ENCODE measurements around the gene RASAL2. TPM values are rescaled to one million over a fixed set of nuclear protein-coding genes. Genes with fewer than 3 reads are reported as not detected.
A peak's percentile ranks its signal among the peaks of the same experiment; 100 is the strongest.
"Not testable (repeated sequence)": the region's sequence is repeated elsewhere in the genome, so short reads cannot be mapped to it uniquely, and the experiment has no call there.

The RASAL2 gene
- total RNA-seq, 1 experiment from 2014 or later: 56.9 TPM

DNA sequence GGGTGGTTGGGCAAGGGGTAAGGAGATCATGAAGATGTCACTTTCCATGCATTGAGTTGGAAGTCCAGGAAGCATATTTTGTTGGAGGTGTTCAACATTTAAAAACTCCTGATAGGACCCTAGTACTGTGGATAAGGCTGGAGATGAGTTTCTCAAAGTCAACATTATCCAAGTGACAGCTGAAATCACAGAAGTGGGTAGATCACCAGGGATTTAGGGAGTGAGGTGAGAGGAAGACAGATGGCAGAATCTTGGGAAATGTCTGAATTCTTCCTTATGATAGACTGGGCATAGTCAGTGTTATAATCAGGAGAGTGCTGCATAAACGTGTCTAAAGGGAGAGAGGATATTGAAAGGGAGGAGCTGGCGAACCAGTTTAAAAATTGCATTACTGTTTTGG is 5.3 kb upstream of the RASAL2 start:
- ChIA-PET CTCF (interaction anchor here (0.6 to 2.4 kb wide), 11 partner anchors 20 to 1205 kb away, joined by 3 to 10 read pairs (median 3); partner anchors contain the start of gene SOAT1), POLR2A (interaction anchor here (0.7 to 1.0 kb wide), 4 partner anchors 13 to 34 kb away, joined by 3 read pairs; no protein-coding TSS in a partner anchor)
- Mint-ChIP-seq H3K27ac (ENCODE audit: low read depth, unreplicated experiment) (no peak overlapping the region), H3K36me3 (ENCODE audit: insufficient read depth, unreplicated experiment) (no peaks in the 10 kb centered on the region), H3K4me3 (ENCODE audit: unreplicated experiment) (no peak overlapping the region), H3K27me3 (ENCODE audit: insufficient read depth, unreplicated experiment) (no peaks in the 10 kb centered on the region), H3K4me1 (ENCODE audit: insufficient read depth, unreplicated experiment) (no peaks in the 10 kb centered on the region), H3K9me3 (ENCODE audit: unreplicated experiment) (no peaks in the 10 kb centered on the region)
- DNase-seq (ENCODE audit: unreplicated experiment): no peak
- intact Hi-C loops (cut with micrococcal nuclease): no loop called here
- TF ChIP-seq, protein P1, sequence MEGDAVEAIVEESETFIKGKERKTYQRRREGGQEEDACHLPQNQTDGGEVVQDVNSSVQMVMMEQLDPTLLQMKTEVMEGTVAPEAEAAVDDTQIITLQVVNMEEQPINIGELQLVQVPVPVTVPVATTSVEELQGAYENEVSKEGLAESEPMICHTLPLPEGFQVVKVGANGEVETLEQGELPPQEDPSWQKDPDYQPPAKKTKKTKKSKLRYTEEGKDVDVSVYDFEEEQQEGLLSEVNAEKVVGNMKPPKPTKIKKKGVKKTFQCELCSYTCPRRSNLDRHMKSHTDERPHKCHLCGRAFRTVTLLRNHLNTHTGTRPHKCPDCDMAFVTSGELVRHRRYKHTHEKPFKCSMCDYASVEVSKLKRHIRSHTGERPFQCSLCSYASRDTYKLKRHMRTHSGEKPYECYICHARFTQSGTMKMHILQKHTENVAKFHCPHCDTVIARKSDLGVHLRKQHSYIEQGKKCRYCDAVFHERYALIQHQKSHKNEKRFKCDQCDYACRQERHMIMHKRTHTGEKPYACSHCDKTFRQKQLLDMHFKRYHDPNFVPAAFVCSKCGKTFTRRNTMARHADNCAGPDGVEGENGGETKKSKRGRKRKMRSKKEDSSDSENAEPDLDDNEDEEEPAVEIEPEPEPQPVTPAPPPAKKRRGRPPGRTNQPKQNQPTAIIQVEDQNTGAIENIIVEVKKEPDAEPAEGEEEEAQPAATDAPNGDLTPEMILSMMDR (IDR thresholded peaks at IDR 0.05; ENCODE audit: unreplicated experiment): no peak
- no TSS peak for BruUV-seq (replicated peaks)

DNA sequence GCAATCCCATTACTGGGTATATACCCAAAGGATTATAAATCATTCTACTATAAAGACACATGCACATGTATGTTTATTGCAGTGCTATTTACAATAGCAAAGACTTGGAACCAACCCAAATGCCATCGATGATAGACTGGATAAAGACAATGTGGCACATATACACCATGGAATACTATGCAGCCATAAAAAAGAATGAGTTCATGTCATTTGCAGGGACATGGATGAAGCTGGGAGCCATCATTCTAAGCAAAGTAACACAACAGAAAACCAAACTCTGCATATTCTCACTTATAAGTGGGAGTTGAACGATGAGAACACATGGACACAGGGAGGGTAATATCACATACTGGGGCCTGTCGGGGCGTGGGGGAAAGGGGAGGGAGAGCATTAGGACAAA is 2.5 kb upstream of the RASAL2 start:
- intact Hi-C loops (cut with micrococcal nuclease): loop anchor here (5.0 kb wide), 1 partner anchor 81 kb away; no protein-coding TSS in a partner anchor
- not testable (repeated sequence) for H3K9me3 Mint-ChIP-seq (ENCODE audit: unreplicated experiment); BruUV-seq (replicated peaks); H3K4me3 Mint-ChIP-seq (ENCODE audit: unreplicated experiment); H3K27me3 Mint-ChIP-seq (ENCODE audit: insufficient read depth, unreplicated experiment); DNase-seq (ENCODE audit: unreplicated experiment); H3K27ac Mint-ChIP-seq (ENCODE audit: low read depth, unreplicated experiment); H3K36me3 Mint-ChIP-seq (ENCODE audit: insufficient read depth, unreplicated experiment)
- peaks cover 18% of the 10 kb centered on the region for H3K4me1 Mint-ChIP-seq (ENCODE audit: insufficient read depth, unreplicated experiment)
- ChIA-PET POLR2A (interaction anchor here (4.4 to 5.1 kb wide), 2 partner anchors 33 to 190 kb away, joined by 19 to 93 read pairs; no protein-coding TSS in a partner anchor), CTCF (interaction anchor here (1.0 to 4.3 kb wide), 2 partner anchors 30 to 59 kb away, joined by 4 to 47 read pairs; no protein-coding TSS in a partner anchor)

DNA sequence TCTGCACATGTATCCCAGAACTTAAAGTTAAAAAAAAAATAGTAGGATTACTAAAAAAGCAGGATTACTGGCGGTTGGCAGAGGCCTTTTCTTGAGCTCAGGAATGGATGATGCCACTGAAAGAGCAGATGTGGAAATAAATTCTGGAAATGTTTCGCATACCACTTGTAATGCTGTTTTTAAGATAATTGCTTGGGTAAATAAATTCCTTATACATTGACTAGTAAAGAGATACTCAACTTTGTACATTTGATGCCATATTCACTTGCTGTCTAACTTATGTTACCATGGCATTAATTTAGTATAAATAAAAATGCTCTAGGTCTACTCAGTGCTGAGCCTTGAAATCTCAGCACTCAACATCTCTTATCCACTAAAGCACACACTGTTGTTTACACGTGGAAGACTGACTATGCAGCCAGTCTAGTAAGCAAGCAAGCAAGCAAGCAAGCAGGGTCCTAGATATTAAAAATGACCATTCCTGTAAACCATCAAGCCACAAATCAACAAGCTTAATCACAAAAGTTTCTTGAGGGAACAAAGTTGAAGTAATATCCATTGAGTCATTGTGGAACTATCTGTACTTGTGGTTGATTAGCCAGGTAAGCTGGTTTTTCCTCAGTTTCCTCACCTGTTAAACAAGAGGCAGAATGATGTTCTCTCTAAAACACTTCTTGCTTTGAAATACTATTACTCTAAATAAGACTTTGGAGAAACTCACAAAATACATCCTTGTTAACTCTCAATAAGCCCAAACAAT is 1.7 kb upstream of the RASAL2 start:
- BruUV-seq (replicated peaks): no TSS peak
- H3K4me1 Mint-ChIP-seq (ENCODE audit: insufficient read depth, unreplicated experiment): peaks cover 26% of the 10 kb centered on the region
- ChIA-PET CTCF (interaction anchor here (0.6 to 4.3 kb wide), 6 partner anchors 31 to 441 kb away, joined by 3 to 47 read pairs (median 4); no protein-coding TSS in a partner anchor), POLR2A (interaction anchor here (1.0 to 9.0 kb wide), 9 partner anchors 8 to 189 kb away, joined by 3 to 100 read pairs (median 10); no protein-coding TSS in a partner anchor)
- H3K27me3 Mint-ChIP-seq (ENCODE audit: insufficient read depth, unreplicated experiment): no peaks in the 10 kb centered on the region
- intact Hi-C loops (cut with micrococcal nuclease): loop anchor here (5.0 kb wide), 1 partner anchor 80 kb away; no protein-coding TSS in a partner anchor
- H3K36me3 Mint-ChIP-seq (ENCODE audit: insufficient read depth, unreplicated experiment): no peaks in the 10 kb centered on the region
- TF ChIP-seq, protein P1 (IDR thresholded peaks at IDR 0.05; ENCODE audit: unreplicated experiment): no peak
- H3K9me3 Mint-ChIP-seq (ENCODE audit: unreplicated experiment): no peaks in the 10 kb centered on the region
- no peak for DNase-seq (ENCODE audit: unreplicated experiment)
- H3K27ac Mint-ChIP-seq (ENCODE audit: low read depth, unreplicated experiment): peak overlapping the region; percentile 90
- peak overlapping the region; percentile 82 for H3K4me3 Mint-ChIP-seq (ENCODE audit: unreplicated experiment)

DNA sequence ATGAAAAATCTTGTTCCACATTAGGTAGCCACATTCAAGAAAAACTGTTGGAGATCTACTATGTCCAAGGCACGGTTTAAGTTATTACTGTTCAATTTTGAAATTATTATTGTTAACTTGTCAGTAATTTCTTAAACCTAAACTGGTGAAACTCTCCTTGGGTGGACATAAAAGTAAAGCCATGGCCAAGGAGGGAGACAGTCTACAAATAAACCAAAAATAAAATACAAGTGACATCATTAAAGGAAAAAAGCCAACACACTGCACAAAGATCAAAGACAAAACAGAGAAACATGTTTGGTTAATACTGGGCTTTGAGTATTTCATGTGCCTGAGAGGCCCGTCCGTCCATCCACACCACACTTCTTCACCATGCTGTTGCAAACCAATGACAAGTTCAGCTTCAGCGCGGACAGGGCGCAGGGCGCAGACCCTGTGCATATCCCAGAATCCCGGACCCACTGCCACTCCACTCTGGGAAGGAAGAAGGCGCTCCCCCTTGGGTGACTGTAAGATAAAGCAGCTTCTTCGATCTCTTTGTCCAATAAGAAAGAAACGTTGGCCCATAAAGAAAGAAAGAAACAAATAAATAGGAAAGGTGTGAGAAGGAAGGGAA is 918 bp upstream of the RASAL2 start:
- peak overlapping the region; percentile 82 for H3K4me3 Mint-ChIP-seq (ENCODE audit: unreplicated experiment)

More for the DNA sequence above, 918 bp upstream of the RASAL2 start:
- TSS peak; percentile 62 for BruUV-seq (replicated peaks)
- H3K4me1 Mint-ChIP-seq (ENCODE audit: insufficient read depth, unreplicated experiment): peaks cover 34% of the 10 kb centered on the region
- ChIA-PET POLR2A (interaction anchor here (0.6 to 9.0 kb wide), 30 partner anchors 8 to 206 kb away, joined by 3 to 100 read pairs (median 6); no protein-coding TSS in a partner anchor), CTCF (interaction anchor here (0.6 to 4.3 kb wide), 24 partner anchors 9 to 206 kb away, joined by 3 to 47 read pairs (median 4); no protein-coding TSS in a partner anchor)
- H3K27me3 Mint-ChIP-seq (ENCODE audit: insufficient read depth, unreplicated experiment): no peaks in the 10 kb centered on the region
- TF ChIP-seq, protein P1 (IDR thresholded peaks at IDR 0.05; ENCODE audit: unreplicated experiment): peak; percentile 7
- H3K27ac Mint-ChIP-seq (ENCODE audit: low read depth, unreplicated experiment): peak overlapping the region; percentile 90
- intact Hi-C loops (cut with micrococcal nuclease): loop anchor here (1.0 to 5.0 kb wide), 4 partner anchors 38 to 190 kb away; no protein-coding TSS in a partner anchor
- H3K36me3 Mint-ChIP-seq (ENCODE audit: insufficient read depth, unreplicated experiment): no peaks in the 10 kb centered on the region
- no peaks in the 10 kb centered on the region for H3K9me3 Mint-ChIP-seq (ENCODE audit: unreplicated experiment)
- DNase-seq (ENCODE audit: unreplicated experiment): no peak

Measured in MCF 10A (cell line).